HG03460 (cell line): Measurements from ENCODE around the gene HTR3D.
A peak's percentile ranks its signal among the peaks of the same experiment; 100 is the strongest.
"Not testable (repeated sequence)": the region's sequence is repeated elsewhere in the genome, so short reads cannot be mapped to it uniquely, and the experiment has no call there.

Experiments
- ATAC-seq: cut with Tn5 transposase; IDR thresholded peaks from one replicate; pipeline ENCODE4 v1.9.1; 2021; ENCODE audit not compliant: unreplicated experiment

Gene HTR3D, protein sequence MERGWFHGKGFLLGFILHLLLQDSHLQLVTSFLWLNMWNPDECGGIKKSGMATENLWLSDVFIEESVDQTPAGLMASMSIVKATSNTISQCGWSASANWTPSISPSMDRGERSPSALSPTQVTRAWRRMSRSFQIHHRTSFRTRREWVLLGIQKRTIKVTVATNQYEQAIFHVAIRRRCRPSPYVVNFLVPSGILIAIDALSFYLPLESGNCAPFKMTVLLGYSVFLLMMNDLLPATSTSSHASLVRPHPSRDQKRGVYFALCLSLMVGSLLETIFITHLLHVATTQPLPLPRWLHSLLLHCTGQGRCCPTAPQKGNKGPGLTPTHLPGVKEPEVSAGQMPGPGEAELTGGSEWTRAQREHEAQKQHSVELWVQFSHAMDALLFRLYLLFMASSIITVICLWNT

DNA sequence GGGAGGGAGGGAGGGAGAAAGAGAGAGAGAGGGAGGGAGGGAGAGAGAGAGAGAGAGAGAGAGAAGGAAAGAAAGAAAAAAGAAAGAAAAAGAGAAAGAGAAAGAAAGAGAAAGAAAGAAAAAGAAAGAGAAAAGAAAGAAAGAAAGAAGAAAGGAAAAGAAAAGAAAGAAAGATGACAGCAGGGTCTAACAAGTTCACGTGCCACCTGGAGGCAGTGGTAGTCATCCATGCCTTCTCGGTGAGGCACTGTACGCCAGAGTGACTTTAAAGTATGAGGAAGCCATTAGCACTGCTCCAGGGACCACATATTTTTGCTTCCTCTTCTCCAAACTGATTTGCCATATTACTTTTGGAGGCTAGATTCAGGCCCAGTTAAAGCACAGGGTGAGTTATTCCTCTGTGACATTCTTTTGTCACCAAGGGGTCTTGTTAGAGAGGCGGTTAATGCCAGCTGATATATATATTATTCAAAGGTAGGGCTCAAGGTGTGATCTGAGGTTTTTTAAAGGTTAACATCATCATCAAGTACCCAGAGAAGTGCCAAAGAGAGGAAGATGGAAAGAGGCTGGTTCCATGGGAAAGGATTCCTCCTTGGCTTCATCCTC lies at the start of gene HTR3D:
Gene HTR3D, plus strand, starts transcription at position 556 of the 606 bp plus-strand sequence. Its CDS starts 0 bp downstream, at position 556.
- ATAC-seq: no peak

DNA sequence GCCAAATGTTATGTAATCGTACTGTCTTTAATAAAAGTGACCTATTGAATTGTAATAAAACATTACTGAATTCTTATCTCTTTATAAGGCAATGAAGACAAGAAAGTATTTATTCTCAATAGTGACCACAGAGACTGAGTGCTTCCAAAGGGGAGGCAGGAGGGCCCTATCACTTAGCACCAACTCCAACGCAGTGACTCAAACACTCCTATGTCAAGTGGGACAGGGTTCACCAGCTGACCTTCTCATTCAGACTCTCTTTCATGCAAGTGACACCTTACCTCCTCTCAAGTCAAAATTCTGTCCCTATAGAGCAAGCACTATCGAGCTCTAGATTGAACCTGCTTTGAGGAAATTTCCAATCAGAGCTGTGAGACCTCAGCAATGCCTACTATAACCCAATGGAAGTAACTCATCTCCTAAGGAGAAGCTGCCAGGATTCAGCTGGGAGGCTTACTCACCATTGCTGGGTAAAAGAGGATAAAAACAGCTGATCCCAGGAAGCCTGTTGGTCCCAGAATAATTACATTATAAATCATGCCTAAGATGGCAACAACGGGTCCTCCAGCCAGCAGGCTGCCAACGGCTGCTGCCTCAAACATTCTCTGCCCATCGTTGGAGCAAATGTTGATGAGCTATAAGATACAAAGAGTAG lies 49.4 kb upstream of the HTR3D start:
- ATAC-seq: no peak

DNA sequence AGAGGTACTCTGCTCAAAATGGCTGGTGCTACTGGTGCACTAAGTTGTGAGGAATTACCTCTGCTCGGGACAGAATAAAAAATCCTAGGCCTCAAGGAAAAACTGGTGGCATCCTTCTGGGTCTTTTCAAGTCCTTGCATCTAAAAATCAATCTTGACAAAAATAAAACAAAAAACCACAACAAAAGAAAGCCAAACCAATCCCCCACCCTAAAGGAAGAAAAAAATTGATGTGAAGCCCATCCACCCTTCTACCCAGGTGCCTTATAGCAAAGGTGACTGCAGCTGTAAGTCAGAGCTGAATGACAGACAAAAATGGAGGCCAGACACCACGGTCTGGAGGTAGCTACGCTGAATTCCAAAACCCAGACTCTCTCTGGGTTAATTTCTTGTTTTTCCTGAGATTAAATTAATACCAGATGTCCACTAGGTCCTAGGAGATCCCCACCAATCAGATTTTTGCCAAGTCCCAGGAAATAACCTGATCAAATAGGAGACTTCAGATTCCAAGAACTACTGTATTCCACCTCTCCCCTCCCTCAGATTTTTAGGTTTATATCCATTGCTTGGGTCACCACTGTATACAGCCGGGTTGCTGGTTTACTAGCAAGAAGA lies 47.3 kb upstream of the HTR3D start:
- no peak for ATAC-seq

DNA sequence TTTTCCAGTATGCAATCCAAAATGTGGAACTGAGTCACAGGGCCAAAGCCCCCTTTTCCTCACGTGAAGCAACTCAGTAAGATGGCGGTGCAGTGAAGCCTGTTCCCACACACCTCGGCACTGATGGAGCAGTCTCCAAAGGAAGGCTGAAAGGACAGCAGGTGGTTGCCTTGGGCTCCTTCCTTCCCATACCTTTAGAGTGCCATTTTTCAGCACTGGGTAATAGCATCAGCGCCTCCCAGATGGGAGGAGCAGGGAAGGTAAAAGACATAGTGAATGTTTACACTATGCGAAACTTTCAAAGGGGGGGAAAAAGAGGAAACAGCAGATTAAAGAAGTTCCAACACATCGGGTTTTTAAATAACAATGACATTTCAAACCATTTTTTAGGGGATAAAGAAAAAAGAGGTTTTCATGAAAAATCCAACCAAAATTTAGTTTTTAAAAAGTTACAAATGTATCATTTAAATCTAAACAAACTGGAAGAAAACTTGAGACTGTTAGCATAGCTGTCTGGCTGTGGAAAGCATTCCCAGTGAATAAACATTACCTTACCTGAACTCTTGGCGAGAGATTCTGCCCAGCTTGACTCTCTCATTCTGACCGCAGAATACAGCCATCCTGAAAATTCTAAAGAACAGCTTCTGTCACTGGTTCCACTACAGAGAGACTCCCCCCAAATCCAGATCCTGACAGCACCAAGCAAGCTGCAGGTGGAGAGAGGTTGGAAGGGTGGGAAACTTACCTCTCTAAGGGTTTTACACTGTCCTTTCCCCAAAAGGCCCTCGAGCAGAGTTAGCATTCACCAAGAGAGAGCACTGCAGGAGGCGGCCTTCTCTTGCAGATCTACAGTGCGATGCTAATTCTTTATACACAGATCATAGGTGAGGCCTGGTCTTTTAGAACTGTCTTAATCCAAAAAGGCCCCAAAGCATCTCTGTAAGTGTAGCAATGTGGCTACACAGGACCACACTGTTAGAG lies 46.5 kb upstream of the HTR3D start:
- no peak for ATAC-seq

DNA sequence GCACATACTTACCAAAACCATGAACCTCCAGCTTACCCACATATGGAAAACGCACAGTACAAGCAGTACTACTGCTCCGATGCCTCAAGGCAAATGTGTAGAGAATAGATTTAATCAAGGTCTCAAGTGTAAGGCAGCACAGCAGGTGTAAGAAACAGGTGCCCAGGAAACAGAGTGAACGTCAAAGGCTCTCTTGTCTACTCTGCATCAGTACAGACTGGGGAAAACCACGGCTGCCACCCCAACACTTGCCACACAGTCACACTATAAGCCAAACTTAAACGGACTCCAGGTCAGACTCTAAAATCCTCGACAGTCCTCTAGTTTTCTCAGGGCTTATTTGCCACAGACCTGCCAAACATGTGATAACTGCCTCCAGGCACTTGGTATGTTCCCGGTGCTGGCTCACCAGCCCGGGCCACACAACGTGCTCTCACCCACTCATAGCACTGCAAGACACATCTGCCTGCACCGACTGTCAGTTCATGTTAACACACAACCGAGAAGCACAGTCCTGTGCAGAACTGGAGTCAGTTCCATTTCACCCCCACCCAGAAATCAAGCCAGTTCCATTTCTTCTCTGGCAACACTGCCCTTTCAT lies 44.4 kb upstream of the HTR3D start:
- ATAC-seq: no peak

DNA sequence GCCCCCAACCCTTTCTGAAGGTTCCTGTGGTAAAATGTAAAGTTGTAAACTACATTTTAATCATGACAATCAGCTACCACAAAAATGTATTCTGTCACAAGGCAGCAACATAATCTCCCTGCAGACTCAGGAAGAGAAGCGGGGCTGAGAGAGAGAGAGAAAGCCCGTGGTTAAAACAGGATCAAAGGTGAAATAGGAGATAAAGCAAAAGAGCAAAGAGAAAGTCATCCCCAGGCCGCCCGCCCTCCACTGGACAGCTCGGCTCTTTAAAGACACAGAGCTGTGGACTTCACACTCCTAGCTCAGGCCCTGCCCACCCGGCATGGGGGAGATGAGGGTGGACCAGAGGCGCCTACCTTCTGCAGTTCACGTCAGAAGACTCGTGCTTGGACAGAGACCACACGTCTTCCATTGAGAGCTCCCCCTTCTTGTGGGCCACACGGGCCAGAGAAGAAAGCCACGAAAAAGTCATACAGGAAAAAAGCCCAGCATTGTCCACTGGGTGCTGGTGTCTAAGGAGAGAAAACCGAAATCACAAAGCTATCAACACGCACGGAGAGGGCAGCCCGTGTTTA lies 43.2 kb upstream of the HTR3D start:
- no peak for ATAC-seq

DNA sequence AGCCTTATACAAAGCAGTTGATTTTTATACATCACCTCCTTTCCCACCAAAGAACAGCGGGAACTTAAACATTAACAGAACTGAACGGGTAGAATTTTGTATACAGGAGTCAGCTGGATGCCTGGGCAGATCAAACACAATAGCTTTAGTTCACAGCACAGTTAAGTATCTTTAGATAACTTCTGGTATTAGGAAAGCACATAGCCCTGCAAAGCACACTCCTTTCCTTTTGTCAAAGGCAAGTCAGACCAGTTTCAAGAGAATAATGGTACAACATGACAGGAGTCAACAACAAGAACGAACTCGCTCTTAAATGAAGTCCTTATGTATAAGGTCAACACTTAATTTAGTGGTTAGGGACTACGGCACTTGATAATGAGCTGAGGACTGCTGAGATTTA lies 40.1 kb upstream of the HTR3D start:
- ATAC-seq: no peak

DNA sequence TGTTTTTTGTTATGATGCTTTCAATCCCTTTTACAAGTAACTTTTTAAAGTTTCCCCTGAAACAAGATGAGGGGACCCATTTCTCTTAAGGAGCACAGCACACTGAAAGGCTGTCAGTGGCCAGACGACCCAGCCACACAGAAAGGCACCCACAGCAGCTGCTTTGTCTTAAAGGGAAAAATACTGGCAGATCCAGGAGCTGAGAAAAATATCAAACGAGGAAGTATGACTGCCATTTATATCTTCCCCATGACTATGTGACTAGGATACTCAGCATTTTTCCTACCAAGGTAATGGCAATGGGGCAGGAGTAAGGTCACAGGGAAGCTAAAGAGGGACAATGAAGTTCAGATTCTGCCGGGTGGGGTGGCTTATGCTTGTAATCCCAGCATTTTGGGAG lies 29.8 kb upstream of the HTR3D start:
- no peak for ATAC-seq

DNA sequence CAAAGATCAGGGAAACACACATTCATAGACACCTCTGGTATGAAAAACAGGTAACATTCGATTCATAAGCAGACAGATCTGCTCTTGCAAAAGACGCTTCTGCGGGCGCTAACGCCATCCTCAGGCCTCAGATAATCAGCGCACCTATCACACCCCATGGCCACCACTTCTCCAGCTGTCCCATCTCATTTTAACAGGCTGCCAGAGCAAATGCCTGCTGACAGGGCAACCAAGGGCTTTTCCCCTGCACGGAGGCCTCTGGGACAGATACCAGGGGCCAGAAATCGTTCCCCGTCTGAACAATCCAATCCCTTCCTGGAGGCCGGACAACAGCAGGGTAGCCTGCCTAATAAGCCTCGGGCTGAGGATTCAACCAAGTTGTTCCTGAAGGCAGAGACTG lies 29.1 kb upstream of the HTR3D start:
- ATAC-seq: no peak

DNA sequence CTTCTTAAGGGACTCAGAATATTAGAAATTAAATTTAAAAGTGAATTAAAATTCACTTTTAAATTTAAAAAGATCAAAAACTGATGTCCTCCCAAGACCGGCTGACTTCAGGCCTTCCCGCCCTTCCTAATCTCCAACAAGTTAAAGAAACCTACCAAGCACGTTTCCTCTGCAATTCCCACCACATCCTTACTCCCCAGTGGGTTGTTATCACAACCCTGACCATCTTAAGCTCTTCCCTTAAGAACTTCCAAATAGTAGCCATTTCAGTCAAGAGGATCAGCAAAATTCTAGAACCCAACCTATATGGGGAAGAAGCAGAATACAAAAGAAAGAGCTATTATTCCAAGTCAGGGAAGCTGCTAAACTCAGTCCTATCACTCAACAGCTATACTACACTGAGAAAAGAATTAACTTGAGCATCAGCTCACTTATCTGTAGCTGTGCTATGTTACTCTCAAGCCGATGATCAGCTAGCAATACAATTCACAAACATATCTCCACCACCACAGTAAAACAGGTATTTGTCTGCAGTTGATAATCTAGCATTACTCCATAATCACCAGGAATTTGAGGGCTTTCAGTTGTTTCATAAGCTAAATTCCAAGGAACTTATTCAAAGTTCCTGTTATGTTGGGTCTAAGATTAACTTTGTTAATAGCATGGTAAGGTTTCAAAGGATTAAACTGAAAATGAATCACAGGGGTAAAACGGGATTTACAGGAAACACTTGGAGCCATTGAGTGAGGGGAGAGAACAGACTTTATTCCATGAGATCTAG lies 28.2 kb upstream of the HTR3D start:
- ATAC-seq: no peak

DNA sequence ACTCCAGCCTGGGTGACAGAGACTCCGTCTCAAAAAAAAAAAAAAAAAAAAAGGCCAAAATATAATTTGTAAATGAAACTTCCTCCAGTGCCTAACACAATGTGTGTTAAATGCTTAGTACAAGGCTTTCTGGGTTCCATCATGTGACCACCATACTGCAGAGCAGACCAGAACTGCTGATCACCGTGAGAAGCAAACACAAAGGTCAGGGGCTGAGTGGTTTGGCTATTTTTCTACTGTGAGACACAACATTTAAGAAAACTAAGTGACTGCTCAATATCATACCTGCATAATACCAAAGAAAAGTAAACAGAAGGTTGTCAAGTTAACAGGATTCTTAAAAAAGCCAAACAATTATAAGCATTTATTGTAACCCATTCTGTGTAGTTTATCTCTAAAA lies 27.1 kb upstream of the HTR3D start:
- ATAC-seq: no peak

DNA sequence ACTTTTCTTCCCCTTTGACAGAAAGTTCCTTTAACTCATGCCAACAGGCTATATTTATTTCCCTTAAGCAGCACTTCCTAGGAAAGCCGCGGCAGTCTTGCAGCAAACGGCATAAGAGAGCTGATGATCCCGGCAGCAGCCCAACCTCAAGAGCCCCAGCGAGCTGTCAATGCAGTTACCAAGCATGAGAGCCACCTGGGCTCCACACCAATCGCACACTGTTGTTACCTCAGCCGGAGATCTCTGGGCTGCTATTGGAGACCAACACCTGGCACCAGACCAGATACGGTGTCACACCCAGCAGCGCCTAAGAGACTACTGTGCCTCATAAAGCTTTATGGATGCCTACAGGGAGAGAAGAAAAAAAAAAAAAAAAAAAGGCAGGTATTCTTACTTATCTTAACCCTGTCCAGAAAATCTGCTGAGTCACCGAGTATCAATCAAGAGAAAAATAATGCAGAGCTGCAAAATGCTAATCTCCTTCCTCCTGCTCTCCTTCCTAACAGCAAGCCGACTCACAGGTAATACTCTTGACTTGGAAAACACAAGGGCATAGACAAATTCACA lies 25.5 kb upstream of the HTR3D start:
- ATAC-seq: peak; percentile 87

DNA sequence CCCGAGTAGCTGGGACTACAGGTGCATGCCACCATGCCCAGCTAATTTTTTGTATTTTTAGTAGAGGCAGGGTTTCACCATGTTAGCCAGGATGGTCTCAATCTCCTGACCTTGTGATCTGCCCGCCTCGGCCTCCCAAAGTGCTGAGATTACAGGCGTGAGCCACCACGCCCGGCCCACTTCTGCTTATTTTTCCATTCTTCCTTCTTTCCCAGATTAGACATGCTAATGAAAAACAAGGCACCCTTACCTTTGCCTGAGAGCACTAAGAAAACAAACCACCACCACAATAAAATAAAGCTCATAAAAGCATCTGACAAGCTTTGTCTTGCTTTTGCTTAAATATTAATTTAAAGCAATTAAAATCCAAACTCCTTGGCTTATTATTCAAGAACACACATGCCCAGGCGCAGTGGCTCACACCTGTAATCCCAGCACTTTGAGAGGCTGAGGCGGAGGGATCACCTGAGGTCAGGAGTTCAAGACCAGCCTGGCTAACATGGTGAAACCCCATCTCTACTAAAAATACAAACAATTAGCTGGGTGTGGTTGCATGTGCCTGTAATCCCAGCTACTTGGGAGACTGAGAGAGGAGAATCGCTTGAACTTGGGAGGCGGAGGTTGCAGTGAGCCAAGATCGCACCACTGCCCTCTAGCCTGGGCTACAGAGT lies 24.3 kb upstream of the HTR3D start:
- not testable (repeated sequence) for ATAC-seq

DNA sequence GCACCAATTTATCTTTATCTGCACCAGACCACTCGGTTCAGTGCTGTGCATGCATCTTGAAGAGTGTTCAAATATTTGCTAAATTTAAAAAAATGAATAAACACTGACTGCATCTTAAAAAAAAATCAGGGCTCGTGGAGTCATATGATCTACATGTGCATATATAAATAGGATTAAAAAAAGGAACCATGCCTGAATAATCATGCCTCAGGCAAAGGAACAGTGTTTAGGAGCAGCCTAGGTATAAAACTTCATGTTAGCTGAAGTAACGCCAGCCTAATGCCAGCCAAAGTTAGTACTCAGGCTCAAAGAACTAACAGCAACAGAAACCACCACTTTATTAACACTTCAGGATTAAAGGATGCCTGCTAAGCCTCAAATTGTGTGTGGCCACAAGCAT lies 23.4 kb upstream of the HTR3D start:
- no peak for ATAC-seq

DNA sequence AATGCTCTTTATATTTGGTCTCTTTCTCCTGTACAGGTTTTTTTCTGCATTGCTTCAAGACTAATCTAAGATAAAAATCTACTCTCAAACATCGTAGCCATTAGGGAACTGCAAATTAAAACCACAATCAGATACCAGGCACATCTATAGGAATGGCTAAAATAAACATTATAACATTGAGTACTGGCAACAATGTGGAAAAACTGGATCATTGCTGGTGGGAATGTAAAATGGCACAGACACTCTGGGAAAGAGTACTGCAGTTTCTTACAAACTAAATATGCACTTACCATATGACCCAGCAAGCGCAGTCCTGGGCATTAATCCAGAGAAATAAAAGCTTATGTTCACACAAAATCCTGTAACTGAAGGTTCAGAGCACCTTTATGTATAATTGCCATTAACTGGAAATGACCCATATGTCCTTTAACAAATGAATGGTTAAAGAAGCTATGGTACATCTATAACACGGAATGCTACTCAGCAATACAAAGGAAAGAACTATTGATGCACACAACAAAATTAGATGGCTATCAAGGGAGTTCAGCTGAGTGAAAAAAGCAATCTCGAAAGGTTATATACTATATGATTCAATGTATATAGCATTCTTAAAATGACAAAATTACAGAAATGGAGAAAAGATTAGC lies 20.2 kb upstream of the HTR3D start:
- no peak for ATAC-seq

DNA sequence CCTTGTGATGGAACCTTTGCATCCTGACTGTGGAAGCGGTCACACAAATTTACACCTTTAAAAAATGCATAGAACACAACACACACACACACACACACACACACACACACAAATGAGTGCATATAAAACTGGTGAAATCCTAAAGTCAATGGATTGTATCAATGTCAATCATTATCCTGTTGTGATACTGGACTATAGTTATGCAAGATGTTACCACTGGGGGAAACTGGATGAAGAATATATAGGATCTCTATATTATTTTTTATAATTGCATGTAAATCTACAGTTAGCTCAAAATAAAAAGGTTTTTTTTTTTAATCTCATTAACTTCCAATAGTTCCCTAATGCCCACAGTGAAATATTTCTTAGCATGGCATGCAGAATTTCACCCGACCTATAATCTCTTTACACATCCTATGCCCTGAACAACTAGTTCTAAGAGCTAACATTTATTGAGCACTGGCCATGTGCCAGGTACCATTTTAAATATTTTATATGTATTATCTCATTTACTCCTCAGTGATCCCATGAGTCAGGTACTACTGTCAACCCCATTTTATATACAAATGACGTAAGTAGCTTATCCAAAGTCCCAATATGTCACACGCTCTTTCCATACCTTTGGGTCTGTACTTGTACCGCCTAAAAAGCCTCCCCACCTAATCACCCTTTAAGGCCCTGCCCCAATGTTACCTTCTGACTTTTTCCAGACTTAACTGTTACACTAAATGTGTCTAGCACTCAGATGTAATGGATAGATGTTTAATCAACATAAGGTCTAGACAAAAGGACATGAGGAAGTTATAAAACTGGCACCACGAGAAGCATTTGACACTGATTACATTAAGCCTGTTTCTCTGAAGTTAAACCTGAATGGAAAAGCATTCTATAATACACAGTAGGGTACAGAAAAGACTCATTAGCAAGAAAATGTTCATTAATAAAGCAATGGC lies 19.3 kb upstream of the HTR3D start:
- no peak for ATAC-seq
